Endothelial cell of umbilical vein (primary cell): ENCODE measurements around the gene FYCO1. TPM values are rescaled to one million over a fixed set of nuclear protein-coding genes. Genes with fewer than 3 reads are reported as not detected.

Experiments
- BruUV-seq: library from RNA; stranded (reverse); fragments of 400-500 nt; replicated peaks from 2 replicates; lab custom pipeline; 2021; lab: Mats Ljungman, UMichigan
- CTCF ChIA-PET: fragments of 300-600, 350-600 bp; sonication (Branson Sonifier 250); formaldehyde crosslinking; loops from one replicate; lab custom pipeline; 2021; ENCODE audit warnings: antibody characterized with exemption, inconsistent platforms; lab: Charles Lee
- POLR2A ChIA-PET: fragments of 300-600, 350-600 bp; sonication (Branson Sonifier 250); formaldehyde crosslinking; loops from one replicate; lab custom pipeline; 2021; ENCODE audit warnings: antibody characterized with exemption, inconsistent platforms; lab: Charles Lee
- DNase-seq: peaks from one replicate; pipeline ENCODE4 v3.0.0-alpha.2; 2011; ENCODE audit warnings: low read depth, low spot score
- FAIRE-seq: peaks from 2 replicates; lab custom pipeline; 2011; peaks lifted over from hg19 to GRCh38; lab: Jason Lieb, UNC
- H2AFZ ChIP-seq: 2 replicates; pipeline ENCODE4 v1.6.0; 2012; ENCODE audit warnings: low read depth, low read length, control low read depth, inconsistent platforms
- H3K27ac ChIP-seq: 2 replicates; pipeline ENCODE4 v1.5.1; 2011; ENCODE audit warnings: low read depth, mild to moderate bottlenecking, control low read depth, low read length, moderate library complexity; ENCODE audit not compliant: insufficient read depth
- H3K27me3 ChIP-seq, 2 experiments: 2 replicates each; pipeline versions ENCODE4 v1.6.0 to v1.6.1; 2011; ENCODE audit warnings: low read length in 2 of 2, mixed read lengths in 1 of 2; ENCODE audit not compliant: control insufficient read depth in 2 of 2, insufficient read depth in 2 of 2
- H3K36me3 ChIP-seq, 2 experiments: 2 replicates in 1 of 2; 3 replicates in 1 of 2; pipeline ENCODE4 v1.5.1; 2011; ENCODE audit warnings: low read length in 2 of 2, mild to moderate bottlenecking in 1 of 2, moderate library complexity in 1 of 2; ENCODE audit not compliant: control insufficient read depth in 2 of 2, insufficient read depth in 2 of 2; ENCODE audit errors: extremely low read depth in 1 of 2
- H3K4me1 ChIP-seq: 3 replicates; pipeline ENCODE4 v1.5.1; 2011; ENCODE audit warnings: mild to moderate bottlenecking, low read length; ENCODE audit not compliant: control insufficient read depth, insufficient read depth; ENCODE audit errors: extremely low read depth
- H3K4me2 ChIP-seq: 2 replicates; pipeline ENCODE4 v1.6.1; 2011; ENCODE audit warnings: low read length, control low read depth, mixed read lengths; ENCODE audit not compliant: insufficient read depth
- H3K4me3 ChIP-seq, 3 experiments: fragments of 200-600 bp in 1 of 3; sonication (generic), shearing (Covaris generic) in 1 of 3; replicated peaks in 1 of 3; 2 replicates each; pipeline ENCODE4 v1.5.1; 2011 to 2016; ENCODE audit warnings: control low read depth in 3 of 3, low read length in 3 of 3, mild to moderate bottlenecking in 2 of 3, inconsistent platforms in 1 of 3, low read depth in 1 of 3, moderate library complexity in 1 of 3; ENCODE audit not compliant: insufficient read depth in 1 of 3
- H3K79me2 ChIP-seq: 2 replicates; pipeline ENCODE4 v1.6.0; 2012; ENCODE audit warnings: low read length, inconsistent platforms; ENCODE audit not compliant: control insufficient read depth, insufficient read depth
- H3K9ac ChIP-seq: replicated peaks from 2 replicates; pipeline ENCODE3; 2011; ENCODE audit warnings: low read length, control low read depth; ENCODE audit not compliant: insufficient read depth; ENCODE audit errors: extremely low read depth
- H3K9me1 ChIP-seq: replicated peaks from 3 replicates; pipeline ENCODE4 v1.6.0; 2011; ENCODE audit warnings: mild to moderate bottlenecking, low read length; ENCODE audit not compliant: control insufficient read depth, insufficient read depth; ENCODE audit errors: extremely low read depth
- H3K9me3 ChIP-seq: replicated peaks from 2 replicates; pipeline ENCODE4 v1.5.1; 2012; ENCODE audit warnings: low read length, inconsistent platforms; ENCODE audit not compliant: control insufficient read depth, insufficient read depth
- H4K20me1 ChIP-seq: replicated peaks from 2 replicates; pipeline ENCODE3; 2011; ENCODE audit warnings: mild to moderate bottlenecking, low read length; ENCODE audit not compliant: control insufficient read depth, insufficient read depth; ENCODE audit errors: extremely low read depth
- EZH2 ChIP-seq: IDR thresholded peaks from 2 replicates; pipeline ENCODE4 v1.6.1; 2012; ENCODE audit warnings: borderline replicate concordance, low read depth, mild to moderate bottlenecking, moderate library complexity, low read length, inconsistent platforms; ENCODE audit not compliant: severe bottlenecking
- FOS ChIP-seq: IDR thresholded peaks from 2 replicates; pipeline ENCODE4 v1.6.1; 2011; ENCODE audit warnings: mild to moderate bottlenecking, low read length, moderate library complexity, borderline replicate concordance; ENCODE audit not compliant: insufficient read depth
- GATA2 ChIP-seq: IDR thresholded peaks from 2 replicates; pipeline ENCODE4 v1.7.0; 2011; ENCODE audit warnings: low read depth, mild to moderate bottlenecking, moderate library complexity, mixed read lengths, low read length; ENCODE audit not compliant: insufficient read length, insufficient read depth
- JUN ChIP-seq: IDR thresholded peaks from 2 replicates; pipeline ENCODE4 v1.6.1; 2011; ENCODE audit warnings: borderline replicate concordance, low read depth; ENCODE audit not compliant: insufficient read length, insufficient read depth
- MYC ChIP-seq: IDR thresholded peaks from one replicate; pipeline ENCODE4 v1.6.1; 2011; ENCODE audit warnings: mild to moderate bottlenecking, low read depth, low read length
- POLR2A ChIP-seq: IDR thresholded peaks from 2 replicates; pipeline ENCODE4 v1.6.1; 2012; ENCODE audit warnings: low read depth, mild to moderate bottlenecking, control low read depth, low read length
- POLR2AphosphoS5 ChIP-seq: IDR thresholded peaks from 2 replicates; pipeline ENCODE4 v1.6.1; 2012; ENCODE audit warnings: low read depth, mild to moderate bottlenecking, control low read depth, low read length, moderate library complexity; ENCODE audit not compliant: insufficient read depth
- dilution Hi-C: fragments of 300-500 bp; cut with MboI; formaldehyde crosslinking; loops from one replicate; pipeline ENCODE4 v1.15.0; 2019; ENCODE audit warnings: low sequenced_read_pairs; ENCODE audit not compliant: extremely low pct_ligation_motif_present
- intact Hi-C: fragments of 100-400 bp; cut with micrococcal nuclease; formaldehyde crosslinking; loops from one replicate; pipeline ENCODE4 v1.10.0; 2022
- polyA plus RNA-seq, 4 experiments: library from polyadenylated mRNA; depleted of rRNA in 3 of 4; stranded (reverse) in 3 of 4; unstranded in 1 of 4; fragments of >200 nt; gene quantifications; 2 replicates each; pipeline versions ENCODE4 v1.2.1 to v1.2.3, GENCODE V29; 2011 to 2012; ENCODE audit warnings: missing spikeins in 1 of 4
- total RNA-seq: library from RNA; stranded (reverse); gene quantifications from 2 replicates; pipeline ENCODE4 v1.2.3, GENCODE V29; 2021
- TF ChIP-seq, protein P1 (sequence below), 2 donors: IDR thresholded peaks; 1 replicate in 1 of 2; 2 replicates in 1 of 2; pipeline ENCODE4 v1.5.1; 2011; ENCODE audit warnings: low read length in 2 of 2, mild to moderate bottlenecking in 2 of 2, moderate library complexity in 2 of 2, control low read depth in 1 of 2, inconsistent platforms in 1 of 2, low read depth in 1 of 2; ENCODE audit not compliant: insufficient read depth in 1 of 2; ENCODE audit errors: extremely low read depth in 1 of 2
- TF ChIP-seq, protein P2 (sequence below): IDR thresholded peaks from 2 replicates; pipeline ENCODE4 v1.6.1; 2011; ENCODE audit not compliant: insufficient read depth, insufficient read length

The FYCO1 gene
- total and polyA plus RNA-seq, 2 donors (not counting 3 experiments of a cell fraction or from before 2014, with no cell fraction given) = 13.9 to 20.8 TPM

DNA sequence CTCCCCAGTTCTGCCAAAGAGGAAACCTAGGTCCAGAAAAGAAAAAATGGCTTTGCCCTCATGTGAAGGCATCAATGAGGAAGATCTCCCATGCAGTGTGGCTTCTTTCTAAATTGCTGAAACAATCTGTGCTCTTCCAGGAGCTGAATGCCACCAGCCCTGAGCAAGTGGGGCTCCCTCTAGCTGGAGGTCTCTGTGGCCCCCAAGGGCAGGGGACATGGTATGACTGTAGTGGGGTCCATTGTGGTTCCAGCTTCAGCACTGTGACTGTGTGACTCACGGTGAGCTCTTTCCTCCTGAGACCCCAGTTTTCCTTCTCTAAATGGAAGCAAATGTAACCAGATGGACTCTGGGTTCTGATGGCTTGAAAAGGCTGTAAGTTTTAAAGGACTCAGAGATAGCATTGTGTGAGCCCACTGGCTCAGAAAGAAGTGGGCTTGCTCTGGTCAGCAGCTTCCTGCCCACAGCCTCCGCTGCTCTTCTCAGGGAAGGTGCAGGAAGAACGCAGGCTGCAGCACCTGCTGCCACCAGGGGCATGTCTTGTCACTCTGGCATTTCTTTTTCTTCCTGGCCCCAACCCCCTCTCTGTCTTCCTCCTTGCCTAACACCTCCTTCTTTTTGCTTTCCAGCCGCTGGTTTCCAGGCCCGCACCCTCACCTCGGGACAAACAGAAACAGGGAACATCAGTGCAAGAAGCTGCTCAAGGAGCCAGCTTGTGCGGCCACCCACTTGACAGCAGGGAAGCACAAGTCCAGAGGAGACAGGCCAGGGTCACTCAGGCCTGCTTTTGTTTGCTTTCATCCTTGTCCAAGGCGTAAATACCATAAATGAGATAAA lies 58.2 kb downstream of the FYCO1 start:
- H3K9ac ChIP-seq = no peak overlapping the region
- no peaks in the 10 kb centered on the region for H3K4me1 ChIP-seq
- no peak overlapping the region for H3K27ac ChIP-seq
- no peak for DNase-seq
- intact Hi-C loops (loop anchor here (1.0 to 2.0 kb wide), 4 partner anchors 57 to 490 kb away; partner anchors contain the start of gene FYCO1), dilution Hi-C loops (no loop called here)
- H4K20me1 ChIP-seq = no peaks in the 10 kb centered on the region
- ChIA-PET CTCF (interaction anchor here (1.1 to 5.0 kb wide), 3 partner anchors 13 to 141 kb away, joined by 4 to 212 read pairs (median 9); no protein-coding TSS in a partner anchor), POLR2A (no interaction called here)
- no peaks in the 10 kb centered on the region for H3K79me2 ChIP-seq
- TF ChIP-seq GATA2 = no peak
- no peak for TF ChIP-seq POLR2AphosphoS5
- TF ChIP-seq, protein P1, sequence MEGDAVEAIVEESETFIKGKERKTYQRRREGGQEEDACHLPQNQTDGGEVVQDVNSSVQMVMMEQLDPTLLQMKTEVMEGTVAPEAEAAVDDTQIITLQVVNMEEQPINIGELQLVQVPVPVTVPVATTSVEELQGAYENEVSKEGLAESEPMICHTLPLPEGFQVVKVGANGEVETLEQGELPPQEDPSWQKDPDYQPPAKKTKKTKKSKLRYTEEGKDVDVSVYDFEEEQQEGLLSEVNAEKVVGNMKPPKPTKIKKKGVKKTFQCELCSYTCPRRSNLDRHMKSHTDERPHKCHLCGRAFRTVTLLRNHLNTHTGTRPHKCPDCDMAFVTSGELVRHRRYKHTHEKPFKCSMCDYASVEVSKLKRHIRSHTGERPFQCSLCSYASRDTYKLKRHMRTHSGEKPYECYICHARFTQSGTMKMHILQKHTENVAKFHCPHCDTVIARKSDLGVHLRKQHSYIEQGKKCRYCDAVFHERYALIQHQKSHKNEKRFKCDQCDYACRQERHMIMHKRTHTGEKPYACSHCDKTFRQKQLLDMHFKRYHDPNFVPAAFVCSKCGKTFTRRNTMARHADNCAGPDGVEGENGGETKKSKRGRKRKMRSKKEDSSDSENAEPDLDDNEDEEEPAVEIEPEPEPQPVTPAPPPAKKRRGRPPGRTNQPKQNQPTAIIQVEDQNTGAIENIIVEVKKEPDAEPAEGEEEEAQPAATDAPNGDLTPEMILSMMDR (IDR thresholded peaks at IDR 0.05; ENCODE audit: extremely low read depth in 1 of 2, insufficient read depth in 1 of 2, low read depth in 1 of 2, low read length in 2 of 2) = no peak
- TF ChIP-seq FOS = no peak
- TF ChIP-seq, protein P2, sequence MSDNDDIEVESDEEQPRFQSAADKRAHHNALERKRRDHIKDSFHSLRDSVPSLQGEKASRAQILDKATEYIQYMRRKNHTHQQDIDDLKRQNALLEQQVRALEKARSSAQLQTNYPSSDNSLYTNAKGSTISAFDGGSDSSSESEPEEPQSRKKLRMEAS = no peak
- TF ChIP-seq JUN = no peak
- no peak for TF ChIP-seq MYC
- no peak for TF ChIP-seq POLR2A
- no peak for TF ChIP-seq EZH2
- BruUV-seq = no TSS peak
- H3K4me2 ChIP-seq = no peak overlapping the region
- H3K36me3 ChIP-seq = peaks cover 0 to 2% of the 10 kb centered on the region in 2 experiments
- H3K27me3 ChIP-seq = no peaks in the 10 kb centered on the region
- H2AFZ ChIP-seq = no peak overlapping the region
- no peaks in the 10 kb centered on the region for H3K9me3 ChIP-seq
- no peak overlapping the region for H3K4me3 ChIP-seq
- no peak for FAIRE-seq
- no peaks in the 10 kb centered on the region for H3K9me1 ChIP-seq
